ENCODE measurements around the gene MACROD2.
"Not testable (repeated sequence)": the region's sequence is repeated elsewhere in the genome, so short reads cannot be mapped to it uniquely, and the experiment has no call there.

Gene MACROD2

GRCh38 chr20:14915356-14915755 is 920.0 kb downstream of the MACROD2 start:
- DNase-seq (ENCODE audit: low read depth), result no peak

DNA sequence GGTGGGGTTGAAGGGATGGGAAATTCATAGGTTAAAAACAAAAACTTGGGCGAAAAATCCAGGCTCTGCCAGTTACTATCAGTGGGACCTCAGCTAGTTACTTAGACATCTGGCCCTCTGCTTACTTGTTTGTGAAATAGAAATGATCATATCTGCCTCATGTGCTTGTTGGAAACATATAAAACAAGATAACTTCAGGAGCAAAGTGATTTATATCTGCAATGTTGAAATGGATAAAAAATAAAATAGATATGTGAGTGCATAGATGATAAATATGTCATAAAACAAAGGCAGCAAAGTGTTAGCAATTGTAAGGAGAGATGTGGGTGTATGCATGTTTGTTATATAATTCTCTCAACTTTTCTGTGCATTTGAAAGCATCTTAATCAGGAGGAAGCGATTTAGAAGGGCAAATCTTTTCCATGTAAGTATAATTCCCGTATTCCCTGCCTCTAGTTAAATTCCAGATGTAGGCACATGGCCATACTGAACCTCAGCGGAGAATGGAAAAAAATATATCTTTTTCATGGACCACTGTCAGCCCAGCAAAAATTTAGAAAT is 921.1 kb downstream of the MACROD2 start:
- DNase-seq (ENCODE audit: low read depth), result no peak

DNA sequence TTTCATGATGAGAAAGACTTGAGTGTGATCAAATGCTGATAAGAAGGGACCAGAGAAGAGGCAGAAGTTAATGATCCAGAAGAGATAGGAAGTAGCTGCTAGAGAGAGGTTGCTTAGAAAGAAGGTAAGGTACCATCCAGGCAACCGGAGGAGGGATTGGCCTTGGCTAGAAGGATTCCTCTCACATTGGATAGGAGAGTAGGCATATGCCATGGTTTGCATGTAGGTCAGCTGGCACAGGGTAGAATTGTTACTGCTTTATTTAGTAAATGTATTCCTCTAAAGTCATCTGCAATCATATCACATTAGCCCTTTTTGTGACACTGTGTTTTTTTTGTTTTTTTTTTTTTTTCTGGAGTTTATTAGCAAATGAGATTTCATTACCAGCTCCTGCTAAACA is 923.0 kb downstream of the MACROD2 start:
- DNase-seq (ENCODE audit: low read depth), result no peak

DNA sequence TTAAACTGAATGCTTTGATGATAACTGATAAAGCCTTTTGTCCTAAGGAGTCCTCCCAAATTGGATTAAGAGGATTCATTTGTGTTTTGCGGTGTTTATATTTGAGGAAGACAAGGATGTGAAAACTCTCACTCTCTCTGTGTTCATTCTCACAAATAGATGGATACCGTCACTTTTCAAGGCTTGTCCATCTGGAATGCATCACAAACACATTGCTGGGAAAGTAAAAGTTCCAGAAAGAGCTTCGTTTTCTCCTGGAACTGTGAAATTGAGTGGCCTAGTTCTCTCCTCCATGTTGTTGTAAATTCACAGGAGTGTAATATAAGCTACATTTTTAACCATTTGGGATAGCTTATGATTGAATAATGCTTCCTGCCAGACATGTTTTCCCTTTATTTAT is 923.7 kb downstream of the MACROD2 start:
- no peak for DNase-seq (ENCODE audit: low read depth)

GRCh38 chr20:14919501-14920081 is 924.3 kb downstream of the MACROD2 start:
- no peak for DNase-seq (ENCODE audit: low read depth)

- no peak for DNase-seq (ENCODE audit: low read depth)
These were observed 926.2 kb downstream of the MACROD2 start for GRCh38 chr20:14921513-14921912.

DNA sequence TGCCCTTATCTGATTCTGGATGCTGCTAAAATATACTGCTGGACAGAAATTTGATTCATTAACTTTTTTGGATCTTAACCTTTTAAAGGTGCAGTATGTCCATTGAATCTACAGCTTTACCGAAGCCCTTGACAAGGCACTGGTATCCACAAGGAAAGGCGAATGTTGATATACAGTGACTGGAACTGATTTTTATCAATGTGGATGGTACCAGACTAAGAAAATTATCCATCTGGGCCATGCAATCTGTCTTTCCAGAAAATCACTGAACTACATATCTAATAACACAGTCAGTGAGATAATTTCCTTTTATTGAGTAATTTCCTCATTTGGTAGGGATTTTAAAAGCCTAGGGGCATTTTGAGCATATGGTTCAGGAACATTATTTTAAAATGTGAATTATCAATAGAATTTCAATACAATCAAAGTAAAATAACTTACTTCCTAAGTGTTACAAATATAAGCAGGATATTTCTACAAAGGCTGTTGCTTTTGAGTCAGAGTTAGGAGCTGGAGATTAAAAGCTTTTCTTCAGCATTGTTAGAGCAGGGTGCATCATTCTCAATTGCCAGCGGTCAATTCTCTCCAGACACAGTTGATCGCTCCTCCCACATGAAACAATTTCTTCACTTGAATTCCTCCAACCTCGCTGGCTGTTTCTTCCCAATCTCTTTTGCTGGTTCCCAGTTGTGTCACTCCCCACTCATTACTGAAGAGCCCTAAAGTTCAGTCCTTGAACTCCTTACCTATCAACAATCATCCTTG is 927.4 kb downstream of the MACROD2 start:
- DNase-seq (ENCODE audit: low read depth), result no peak

DNA sequence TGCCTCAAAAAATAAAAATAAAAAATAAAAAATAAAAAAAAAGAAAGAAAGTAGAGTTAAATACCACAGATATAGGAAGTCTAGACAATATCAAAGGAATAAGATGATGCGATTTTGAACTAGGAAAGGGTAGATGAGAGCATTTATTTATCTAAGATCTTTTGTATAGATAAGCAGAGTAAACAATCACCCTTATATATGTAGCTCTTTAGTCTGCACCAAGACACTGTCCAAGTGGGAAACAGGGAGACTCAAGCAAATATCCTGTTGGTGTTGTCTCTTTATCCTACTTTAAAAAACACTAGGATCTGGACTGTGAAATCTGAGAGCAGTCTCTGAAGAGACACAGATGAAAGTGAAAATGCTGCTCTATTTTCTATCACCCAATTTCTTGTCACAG is 929.1 kb downstream of the MACROD2 start:
- no peak for DNase-seq (ENCODE audit: low read depth)

DNA sequence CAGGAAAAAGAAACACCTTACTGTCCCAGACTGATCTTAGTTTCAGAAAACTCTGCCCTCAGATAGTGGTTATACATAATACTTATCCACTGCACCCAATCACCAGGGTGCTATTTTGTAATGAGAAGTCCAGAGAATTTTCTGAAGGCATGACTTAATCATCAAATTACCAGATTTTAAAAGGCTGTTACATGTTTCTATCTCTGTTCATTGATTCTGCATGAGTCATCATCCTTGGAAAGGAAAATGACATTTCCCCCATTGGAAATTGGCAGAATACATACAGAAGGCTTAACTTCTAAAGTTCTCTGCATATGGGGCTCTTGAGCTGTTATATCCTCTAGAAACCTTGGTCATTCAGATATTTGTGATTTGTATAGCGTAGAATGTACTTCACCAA is 930.0 kb downstream of the MACROD2 start:
- peak; percentile 37 for DNase-seq (ENCODE audit: low read depth)

DNA sequence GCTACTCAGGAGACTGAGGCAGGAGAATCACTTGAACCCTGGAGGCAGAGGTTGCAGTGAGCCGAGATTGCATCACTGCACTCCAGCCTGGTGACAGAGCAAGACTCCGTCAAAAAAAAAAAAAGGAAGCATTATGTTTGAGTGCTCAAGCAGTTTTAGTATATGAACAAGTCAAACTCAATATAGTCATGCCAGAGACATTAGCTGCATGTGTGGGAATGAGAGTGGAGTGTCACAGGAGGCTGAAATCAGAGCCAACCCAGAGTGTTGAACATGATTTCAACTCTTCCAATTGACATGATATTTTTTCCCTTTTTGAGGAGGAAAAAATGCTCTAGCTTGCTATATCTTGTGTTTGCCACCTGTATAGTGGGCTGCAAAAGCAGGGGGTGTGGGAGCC is 931.1 kb downstream of the MACROD2 start:
- not testable (repeated sequence) for DNase-seq (ENCODE audit: low read depth)

- DNase-seq (ENCODE audit: low read depth), result no peak
These were observed 932.8 kb downstream of the MACROD2 start for GRCh38 chr20:14928083-14928482.

GRCh38 chr20:14929388-14929787 is 934.1 kb downstream of the MACROD2 start:
- DNase-seq (ENCODE audit: low read depth), result no peak

GRCh38 chr20:14932040-14932439 is 936.7 kb downstream of the MACROD2 start:
- DNase-seq (ENCODE audit: low read depth), result no peak

- DNase-seq (ENCODE audit: low read depth), result no peak
These were observed 940.0 kb downstream of the MACROD2 start for GRCh38 chr20:14935285-14935684.

DNA sequence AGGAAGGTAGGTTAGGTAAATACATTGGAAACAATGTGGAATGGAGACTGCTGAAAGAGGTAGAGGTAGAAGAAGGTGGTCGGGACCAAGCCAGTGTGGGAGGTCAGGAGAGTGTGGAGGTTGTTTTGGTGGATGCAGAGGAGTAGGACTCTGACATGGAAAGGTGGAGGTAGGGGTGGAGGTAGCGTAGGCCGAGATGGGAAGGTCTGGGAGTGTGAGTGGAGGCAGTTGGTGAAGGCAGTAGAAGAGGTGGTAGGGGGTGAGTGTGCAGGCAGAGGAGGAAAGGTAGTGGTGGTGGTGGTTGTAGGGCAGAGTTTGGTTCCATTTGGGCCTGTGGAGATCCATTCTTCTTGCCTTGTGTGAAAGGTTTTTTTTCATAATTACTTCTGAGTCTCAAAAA is 941.7 kb downstream of the MACROD2 start:
- no peak for DNase-seq (ENCODE audit: low read depth)

- no peak for DNase-seq (ENCODE audit: low read depth)
These were observed 942.5 kb downstream of the MACROD2 start for GRCh38 chr20:14937846-14938245.

DNA sequence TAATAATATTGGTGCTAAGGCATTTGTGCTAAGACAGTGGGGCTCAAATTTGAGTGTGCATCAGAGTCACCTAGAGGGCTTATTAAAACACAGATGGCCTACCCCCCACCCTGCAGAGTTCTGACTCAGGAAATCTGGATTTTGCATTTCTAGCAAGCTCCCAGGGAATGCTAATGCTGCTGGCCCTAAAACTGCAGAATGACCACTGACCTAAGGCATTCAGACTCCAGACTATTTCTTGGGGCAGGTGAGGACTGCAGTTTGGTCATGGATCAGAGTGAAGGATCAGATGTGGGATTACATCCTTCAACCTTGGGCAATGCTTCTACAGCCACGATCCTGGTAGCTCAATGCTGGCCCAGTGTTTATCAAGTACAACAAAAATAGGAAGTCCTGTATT is 952.2 kb downstream of the MACROD2 start:
- no peak for DNase-seq (ENCODE audit: low read depth)

DNA sequence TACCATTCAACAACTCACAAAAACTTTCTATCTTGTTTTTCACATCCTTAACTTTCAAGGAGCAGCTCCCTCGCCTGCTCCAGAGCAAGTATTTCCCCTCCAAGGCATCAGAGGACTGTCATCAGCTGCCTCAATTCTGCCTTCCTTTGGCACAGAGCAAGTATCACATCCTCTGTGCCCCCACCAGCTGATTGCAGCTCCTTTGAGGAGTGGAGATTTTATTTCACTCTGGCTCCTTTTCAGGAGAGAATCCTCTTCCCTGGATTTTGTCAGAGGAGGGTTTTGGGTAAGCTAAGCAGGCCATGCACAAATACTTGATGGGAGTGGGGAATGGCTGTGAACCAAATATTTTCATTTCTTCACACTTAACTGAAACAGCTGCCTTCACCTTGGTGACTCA is 952.6 kb downstream of the MACROD2 start:
- DNase-seq (ENCODE audit: low read depth), result no peak

DNA sequence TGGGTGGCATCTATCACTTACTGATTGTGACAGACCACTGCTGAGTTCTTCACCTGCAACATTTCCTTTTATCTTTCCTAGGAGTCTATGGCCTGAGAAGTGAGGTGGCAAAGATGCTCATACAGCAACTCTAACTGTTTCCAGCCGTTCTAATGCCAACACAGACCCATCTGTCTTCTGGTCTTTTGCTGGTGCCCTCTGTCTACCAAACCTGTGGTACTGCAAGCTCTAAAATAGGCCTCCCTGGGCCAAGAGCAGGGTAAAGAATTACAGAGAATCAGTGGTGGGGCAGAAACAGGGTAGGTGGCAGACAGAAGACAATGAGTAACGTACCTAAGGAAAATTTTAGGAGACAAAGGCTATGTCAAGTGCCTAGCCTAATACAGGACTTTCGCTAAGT is 953.1 kb downstream of the MACROD2 start:
- DNase-seq (ENCODE audit: low read depth), result no peak

GRCh38 chr20:14950633-14951032 is 955.3 kb downstream of the MACROD2 start:
- no peak for DNase-seq (ENCODE audit: low read depth)

GRCh38 chr20:14951105-14951504 is 955.8 kb downstream of the MACROD2 start:
- no peak for DNase-seq (ENCODE audit: low read depth)

DNA sequence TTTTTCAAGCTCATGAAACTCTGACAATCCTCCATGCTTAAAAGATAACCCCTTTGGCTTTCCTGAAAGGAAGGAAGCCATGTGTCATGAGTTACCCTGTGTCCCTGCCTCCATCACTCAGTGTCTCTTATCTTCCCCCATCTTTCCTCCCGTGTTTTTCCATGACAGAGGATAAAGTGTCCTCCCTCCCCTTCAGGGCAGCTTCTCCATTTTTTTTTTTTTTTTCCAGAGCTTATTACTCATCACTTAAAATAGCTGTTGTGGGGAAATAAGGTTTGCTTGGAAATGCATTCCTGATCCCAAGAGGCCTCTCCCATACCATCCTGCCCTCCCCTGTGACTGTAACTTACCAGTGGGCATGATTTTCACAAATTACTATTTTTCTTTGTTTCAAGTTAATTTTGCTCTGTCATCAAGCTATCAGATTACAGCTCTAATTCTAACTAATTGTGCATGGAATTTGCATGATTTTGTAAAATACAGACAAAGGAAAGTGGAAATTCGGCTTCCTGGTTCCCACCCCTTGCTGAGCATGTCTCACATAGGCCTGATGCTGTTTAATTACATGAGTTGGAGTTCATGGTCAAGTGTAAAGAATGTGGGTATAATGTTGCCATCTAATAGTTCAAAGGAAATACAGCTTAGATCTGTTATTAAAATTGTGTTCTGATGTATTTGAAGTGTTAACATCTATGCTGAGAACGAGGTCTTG is 956.5 kb downstream of the MACROD2 start:
- DNase-seq (ENCODE audit: low read depth), result peak; percentile 16

- no peak for DNase-seq (ENCODE audit: low read depth)
These were observed 958.4 kb downstream of the MACROD2 start for GRCh38 chr20:14953736-14954135.

Data from iris pigment epithelial cell (primary cell).